Suprapubic skin (tissue), 4 donors: ENCODE results near the gene NPHP4. TPM values are rescaled to one million over a fixed set of nuclear protein-coding genes. Genes with fewer than 3 reads are reported as not detected.

ENCODE experiments used
- DNase-seq, 2 donors: peaks; one replicate each; pipeline ENCODE4 v3.0.0-alpha.2; 2019; ENCODE audit warnings: low spot score in 2 of 2
- H3K27ac ChIP-seq: fragments of 200-600 bp; sonication (generic); one replicate; pipeline ENCODE4 v1.5.1; 2019
- H3K27me3 ChIP-seq: fragments of 200-600 bp; sonication (generic); one replicate; pipeline ENCODE4 v1.5.1; 2019
- H3K36me3 ChIP-seq: fragments of 200-600 bp; sonication (generic); one replicate; pipeline ENCODE4 v1.5.1; 2019
- H3K4me1 ChIP-seq: fragments of 200-600 bp; sonication (generic); one replicate; pipeline ENCODE4 v1.5.1; 2019
- H3K4me3 ChIP-seq: fragments of 200-600 bp; sonication (generic); one replicate; pipeline ENCODE4 v1.5.1; 2019; ENCODE audit warnings: mild to moderate bottlenecking
- H3K9me3 ChIP-seq: fragments of 200-600 bp; sonication (generic); one replicate; pipeline ENCODE4 v1.5.1; 2019
- CTCF ChIP-seq, 2 donors: fragments of 200-600 bp in 1 of 2; fragments of 450-650 bp in 1 of 2; sonication (generic) in 1 of 2; IDR thresholded peaks; one replicate each; pipeline ENCODE4 v1.5.1; 2016 to 2019; ENCODE audit warnings: antibody characterized with exemption in 2 of 2, mild to moderate bottlenecking in 1 of 2, moderate library complexity in 1 of 2
- EP300 ChIP-seq: sonication (generic); formaldehyde crosslinking; IDR thresholded peaks from one replicate; pipeline ENCODE4 v1.6.1; 2017; ENCODE audit warnings: antibody characterized with exemption
- POLR2A ChIP-seq, 2 donors: fragments of 450-650 bp; IDR thresholded peaks; one replicate each; pipeline ENCODE4 v1.6.1; 2017; ENCODE audit warnings: antibody characterized with exemption in 2 of 2, mild to moderate bottlenecking in 2 of 2, moderate library complexity in 2 of 2
- POLR2AphosphoS5 ChIP-seq, 3 donors: sonication (generic); formaldehyde crosslinking; IDR thresholded peaks; one replicate each; pipeline ENCODE4 v1.6.1; 2017; ENCODE audit warnings: antibody characterized with exemption in 3 of 3
- WGBS: methylation state at CpG from one replicate; pipeline ENCODE4 v1.1.5; 2018; 5-methylcytosine and 5-hydroxymethylcytosine counted together
- total RNA-seq, 4 donors: library from RNA; depleted of rRNA; stranded (reverse); fragments of >200 nt; gene quantifications; one replicate each; pipeline ENCODE4 v1.1.0, GENCODE V29; 2016

NPHP4 gene
- total RNA-seq, 4 donors from 2014 or later: 26.3 to 33.7 (median 29.1) TPM

- Histone ChIP-seq H3K36me3 (peaks cover 25% of the 10 kb centered on the region), H3K27ac (no peak overlapping the region), H3K4me3 (no peak overlapping the region), H3K9me3 (no peaks in the 10 kb centered on the region), H3K27me3 (no peaks in the 10 kb centered on the region), H3K4me1 (no peaks in the 10 kb centered on the region)
- 93% methylated on average over 4 of the region's 12 CpGs for WGBS
- peak in 1 of 2 donors; percentile 52 for DNase-seq
- TF ChIP-seq POLR2AphosphoS5 (IDR thresholded peaks at IDR 0.05): no peak
- no peak for TF ChIP-seq EP300
- no peak for TF ChIP-seq POLR2A (IDR thresholded peaks at IDR 0.05)
- TF ChIP-seq CTCF (IDR thresholded peaks at IDR 0.05): no peak
These were observed 85.3 kb downstream of the NPHP4 start for GRCh38 chr1:5906966-5907365.

GRCh38 chr1:5906116-5906515, 86.1 kb downstream of the NPHP4 start:
- TF ChIP-seq POLR2AphosphoS5 (IDR thresholded peaks at IDR 0.05): no peak
- peak in 1 of 2 donors; percentile 28 for DNase-seq
- Histone ChIP-seq H3K27me3 (no peaks in the 10 kb centered on the region), H3K27ac (no peak overlapping the region), H3K36me3 (peaks cover 25% of the 10 kb centered on the region), H3K4me1 (no peaks in the 10 kb centered on the region), H3K9me3 (no peaks in the 10 kb centered on the region), H3K4me3 (no peak overlapping the region)
- WGBS: 94% methylated on average over 6 of the region's 6 CpGs

- TF ChIP-seq POLR2AphosphoS5 (IDR thresholded peaks at IDR 0.05) (no peak), CTCF (IDR thresholded peaks at IDR 0.05) (no peak), EP300 (no peak), POLR2A (IDR thresholded peaks at IDR 0.05) (no peak)
- peaks cover 25% of the 10 kb centered on the region for H3K36me3 ChIP-seq
- H3K27ac ChIP-seq: no peak overlapping the region
- DNase-seq: peak in 1 of 2 donors; percentile 67
- H3K4me1 ChIP-seq: peaks cover 2% of the 10 kb centered on the region
- no peak overlapping the region for H3K4me3 ChIP-seq
- no peaks in the 10 kb centered on the region for H3K9me3 ChIP-seq
- WGBS: 92% methylated on average over 12 of the region's 12 CpGs
- H3K27me3 ChIP-seq: no peaks in the 10 kb centered on the region
These were observed 86.8 kb downstream of the NPHP4 start for GRCh38 chr1:5905436-5905835.

GRCh38 chr1:5904551-5904950, 87.7 kb downstream of the NPHP4 start:
- peaks cover 25% of the 10 kb centered on the region for H3K36me3 ChIP-seq
- H3K27me3 ChIP-seq: no peaks in the 10 kb centered on the region
- no peak overlapping the region for H3K27ac ChIP-seq
- no peak for TF ChIP-seq POLR2AphosphoS5 (IDR thresholded peaks at IDR 0.05)
- TF ChIP-seq CTCF (IDR thresholded peaks at IDR 0.05): no peak
- no peak for TF ChIP-seq POLR2A (IDR thresholded peaks at IDR 0.05)
- TF ChIP-seq EP300: no peak
- WGBS: 94% methylated on average over 8 of the region's 12 CpGs
- H3K4me1 ChIP-seq: peaks cover 2% of the 10 kb centered on the region
- H3K4me3 ChIP-seq: no peak overlapping the region
- peak; percentile 44 to 65 for DNase-seq
- H3K9me3 ChIP-seq: no peaks in the 10 kb centered on the region

GRCh38 chr1:5903680-5904079, 88.5 kb downstream of the NPHP4 start:
- WGBS: 70% methylated on average over 8 of the region's 8 CpGs
- H3K4me1 ChIP-seq: peaks cover 2% of the 10 kb centered on the region
- no peaks in the 10 kb centered on the region for H3K9me3 ChIP-seq
- peak; percentile 28 to 56 for DNase-seq
- peaks cover 29% of the 10 kb centered on the region for H3K36me3 ChIP-seq
- H3K27me3 ChIP-seq: no peaks in the 10 kb centered on the region
- H3K4me3 ChIP-seq: no peak overlapping the region
- TF ChIP-seq POLR2AphosphoS5 (IDR thresholded peaks at IDR 0.05): no peak
- no peak for TF ChIP-seq EP300
- TF ChIP-seq CTCF (IDR thresholded peaks at IDR 0.05): no peak
- no peak for TF ChIP-seq POLR2A (IDR thresholded peaks at IDR 0.05)
- no peak overlapping the region for H3K27ac ChIP-seq

GRCh38 chr1:5903031-5903430, 89.2 kb downstream of the NPHP4 start:
- H3K4me3 ChIP-seq: no peak overlapping the region
- 74% methylated on average over 5 of the region's 5 CpGs for WGBS

More at GRCh38 chr1:5903031-5903430, 89.2 kb downstream of the NPHP4 start:
- no peak for DNase-seq
- Histone ChIP-seq H3K27me3 (no peaks in the 10 kb centered on the region), H3K36me3 (peaks cover 32% of the 10 kb centered on the region), H3K27ac (no peak overlapping the region), H3K4me1 (peaks cover 2% of the 10 kb centered on the region), H3K9me3 (no peaks in the 10 kb centered on the region)
- TF ChIP-seq POLR2A (IDR thresholded peaks at IDR 0.05) (no peak), EP300 (no peak), POLR2AphosphoS5 (IDR thresholded peaks at IDR 0.05) (no peak), CTCF (IDR thresholded peaks at IDR 0.05) (no peak)
